OCI-LY7 (cell line): ENCODE measurements around the gene PFKFB2.

ENCODE experiments used
- EZH2phosphoT487 ChIP-seq: fragments of 200-600 bp; sonication (generic); IDR thresholded peaks from 2 replicates; pipeline ENCODE4 v1.6.1; 2018; ENCODE audit warnings: low read depth, borderline replicate concordance, mild to moderate bottlenecking, mixed run types, antibody characterized with exemption, low read length, moderate library complexity, mixed read lengths
- TF ChIP-seq, protein P1 (sequence below): fragments of 200-600 bp; sonication (generic); conservative IDR thresholded peaks from 2 replicates; pipeline ENCODE4 v1.5.1; 2014; ENCODE audit warnings: mild to moderate bottlenecking, antibody characterized with exemption, low read length, moderate library complexity, mixed read lengths

DNA sequence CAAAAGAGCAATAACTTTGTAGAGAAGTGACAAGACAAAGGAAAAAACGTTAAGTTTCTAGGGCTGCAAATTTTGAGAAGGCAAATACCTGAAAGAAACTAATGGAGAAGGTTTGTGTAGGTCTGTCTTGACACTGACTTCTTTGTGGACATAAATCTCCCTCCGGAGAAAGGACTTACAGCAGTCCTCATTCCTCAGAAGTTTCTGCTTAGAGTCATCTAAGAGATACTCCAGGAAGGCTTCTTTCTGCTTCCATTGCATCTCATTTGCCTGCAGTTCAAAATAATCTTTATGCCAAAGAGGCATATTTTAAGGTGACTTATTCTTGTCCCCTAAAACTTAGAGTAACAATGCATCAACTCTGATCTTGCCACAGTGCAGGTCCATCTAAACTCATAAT lies 31.2 kb downstream of the PFKFB2 start:
- TF ChIP-seq, protein P1, sequence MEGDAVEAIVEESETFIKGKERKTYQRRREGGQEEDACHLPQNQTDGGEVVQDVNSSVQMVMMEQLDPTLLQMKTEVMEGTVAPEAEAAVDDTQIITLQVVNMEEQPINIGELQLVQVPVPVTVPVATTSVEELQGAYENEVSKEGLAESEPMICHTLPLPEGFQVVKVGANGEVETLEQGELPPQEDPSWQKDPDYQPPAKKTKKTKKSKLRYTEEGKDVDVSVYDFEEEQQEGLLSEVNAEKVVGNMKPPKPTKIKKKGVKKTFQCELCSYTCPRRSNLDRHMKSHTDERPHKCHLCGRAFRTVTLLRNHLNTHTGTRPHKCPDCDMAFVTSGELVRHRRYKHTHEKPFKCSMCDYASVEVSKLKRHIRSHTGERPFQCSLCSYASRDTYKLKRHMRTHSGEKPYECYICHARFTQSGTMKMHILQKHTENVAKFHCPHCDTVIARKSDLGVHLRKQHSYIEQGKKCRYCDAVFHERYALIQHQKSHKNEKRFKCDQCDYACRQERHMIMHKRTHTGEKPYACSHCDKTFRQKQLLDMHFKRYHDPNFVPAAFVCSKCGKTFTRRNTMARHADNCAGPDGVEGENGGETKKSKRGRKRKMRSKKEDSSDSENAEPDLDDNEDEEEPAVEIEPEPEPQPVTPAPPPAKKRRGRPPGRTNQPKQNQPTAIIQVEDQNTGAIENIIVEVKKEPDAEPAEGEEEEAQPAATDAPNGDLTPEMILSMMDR: no peak
- no peak for TF ChIP-seq EZH2phosphoT487
